ENCODE measurements around the gene SNCB.

SNCB gene

GRCh38 chr5:176629853-176630680 is at the start of gene SNCB, which contains the start of gene EIF4E1B:
SNCB (minus strand) TSS chr5:176630534; CDS start chr5:176629654, 880 bp downstream.
EIF4E1B (plus strand) TSS chr5:176630675; CDS start chr5:176642788, 12,113 bp downstream.
- in situ Hi-C loops (cut with HindIII; ENCODE audit: low pct_ligation_motif_present, low sequenced_read_pairs), result no loop called here
- TF ChIP-seq, protein P1, sequence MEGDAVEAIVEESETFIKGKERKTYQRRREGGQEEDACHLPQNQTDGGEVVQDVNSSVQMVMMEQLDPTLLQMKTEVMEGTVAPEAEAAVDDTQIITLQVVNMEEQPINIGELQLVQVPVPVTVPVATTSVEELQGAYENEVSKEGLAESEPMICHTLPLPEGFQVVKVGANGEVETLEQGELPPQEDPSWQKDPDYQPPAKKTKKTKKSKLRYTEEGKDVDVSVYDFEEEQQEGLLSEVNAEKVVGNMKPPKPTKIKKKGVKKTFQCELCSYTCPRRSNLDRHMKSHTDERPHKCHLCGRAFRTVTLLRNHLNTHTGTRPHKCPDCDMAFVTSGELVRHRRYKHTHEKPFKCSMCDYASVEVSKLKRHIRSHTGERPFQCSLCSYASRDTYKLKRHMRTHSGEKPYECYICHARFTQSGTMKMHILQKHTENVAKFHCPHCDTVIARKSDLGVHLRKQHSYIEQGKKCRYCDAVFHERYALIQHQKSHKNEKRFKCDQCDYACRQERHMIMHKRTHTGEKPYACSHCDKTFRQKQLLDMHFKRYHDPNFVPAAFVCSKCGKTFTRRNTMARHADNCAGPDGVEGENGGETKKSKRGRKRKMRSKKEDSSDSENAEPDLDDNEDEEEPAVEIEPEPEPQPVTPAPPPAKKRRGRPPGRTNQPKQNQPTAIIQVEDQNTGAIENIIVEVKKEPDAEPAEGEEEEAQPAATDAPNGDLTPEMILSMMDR (IDR thresholded peaks at IDR 0.05; ENCODE audit: low read depth, low read length, missing control alignments), result no peak
- H3K27ac ChIP-seq, result no peak within 1 kb of the TSS
- H3K36me3 ChIP-seq (replicated peaks), result no peaks in the 10 kb centered on the region
- peak within 1 kb of the TSS; percentile 41 for H3K4me3 ChIP-seq (ENCODE audit: low read depth, low read length)
- peaks cover 39% of the 10 kb centered on the region for H3K27me3 ChIP-seq (replicated peaks)
- DNase-seq, result peak; percentile 38

DNA sequence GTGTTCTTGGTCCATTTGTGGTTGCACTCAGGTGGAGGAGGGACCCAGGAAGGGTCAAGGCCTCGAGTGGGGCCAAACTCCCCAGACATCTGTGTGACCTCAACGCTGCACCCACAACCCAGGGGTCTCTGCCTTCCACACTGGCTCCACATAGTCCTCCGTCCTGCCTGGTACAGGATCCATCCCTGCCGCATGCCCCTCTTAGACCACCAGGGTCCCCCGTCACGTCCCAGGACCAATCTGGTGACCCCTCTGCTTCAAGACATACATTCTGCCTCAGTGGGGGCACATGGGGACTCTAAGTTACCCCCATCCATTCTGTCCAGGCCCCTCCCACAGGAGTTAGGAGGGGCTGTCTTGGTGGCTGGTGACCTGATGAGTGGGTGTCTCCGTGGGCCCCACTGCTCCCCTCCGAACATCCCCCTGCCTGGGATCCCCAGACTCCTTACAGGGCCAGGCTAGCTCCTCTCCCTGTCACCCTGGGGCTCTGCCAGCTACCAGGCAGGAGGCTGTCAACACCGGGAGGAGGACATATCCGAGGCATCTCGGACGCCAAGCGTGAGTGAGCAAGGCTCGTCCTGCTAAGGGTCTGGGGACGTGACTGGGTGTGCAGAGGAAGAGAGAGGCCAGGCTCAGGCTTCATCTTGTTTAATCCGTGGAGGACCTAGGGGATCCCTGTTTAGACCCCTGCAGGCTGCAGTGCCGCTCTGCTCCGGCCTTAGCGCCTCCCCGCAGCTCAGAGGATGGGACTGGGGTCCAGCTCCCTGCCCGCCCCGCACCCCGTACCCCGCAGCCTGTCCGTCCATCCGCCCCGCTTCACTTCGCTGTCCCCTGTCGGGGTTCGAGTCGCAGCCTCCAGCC is 49.3 kb upstream of the SNCB start:
- in situ Hi-C loops (cut with HindIII; ENCODE audit: low pct_ligation_motif_present, low sequenced_read_pairs), result no loop called here
- Histone ChIP-seq H3K4me3 (ENCODE audit: low read depth, low read length) (no peak overlapping the region), H3K36me3 (replicated peaks) (no peaks in the 10 kb centered on the region), H3K27ac (no peak overlapping the region), H3K27me3 (replicated peaks) (peaks cover 37% of the 10 kb centered on the region)
- TF ChIP-seq, protein P1 (IDR thresholded peaks at IDR 0.05; ENCODE audit: low read depth, low read length, missing control alignments), result no peak
- no peak for DNase-seq

GRCh38 chr5:176678584-176678983 is 48.2 kb upstream of the SNCB start:
- peaks cover 38% of the 10 kb centered on the region for H3K27me3 ChIP-seq (replicated peaks)
- TF ChIP-seq, protein P1 (IDR thresholded peaks at IDR 0.05; ENCODE audit: low read depth, low read length, missing control alignments), result no peak
- DNase-seq, result no peak
- in situ Hi-C loops (cut with HindIII; ENCODE audit: low pct_ligation_motif_present, low sequenced_read_pairs), result no loop called here
- no peak overlapping the region for H3K27ac ChIP-seq
- no peaks in the 10 kb centered on the region for H3K36me3 ChIP-seq (replicated peaks)
- no peak overlapping the region for H3K4me3 ChIP-seq (ENCODE audit: low read depth, low read length)

DNA sequence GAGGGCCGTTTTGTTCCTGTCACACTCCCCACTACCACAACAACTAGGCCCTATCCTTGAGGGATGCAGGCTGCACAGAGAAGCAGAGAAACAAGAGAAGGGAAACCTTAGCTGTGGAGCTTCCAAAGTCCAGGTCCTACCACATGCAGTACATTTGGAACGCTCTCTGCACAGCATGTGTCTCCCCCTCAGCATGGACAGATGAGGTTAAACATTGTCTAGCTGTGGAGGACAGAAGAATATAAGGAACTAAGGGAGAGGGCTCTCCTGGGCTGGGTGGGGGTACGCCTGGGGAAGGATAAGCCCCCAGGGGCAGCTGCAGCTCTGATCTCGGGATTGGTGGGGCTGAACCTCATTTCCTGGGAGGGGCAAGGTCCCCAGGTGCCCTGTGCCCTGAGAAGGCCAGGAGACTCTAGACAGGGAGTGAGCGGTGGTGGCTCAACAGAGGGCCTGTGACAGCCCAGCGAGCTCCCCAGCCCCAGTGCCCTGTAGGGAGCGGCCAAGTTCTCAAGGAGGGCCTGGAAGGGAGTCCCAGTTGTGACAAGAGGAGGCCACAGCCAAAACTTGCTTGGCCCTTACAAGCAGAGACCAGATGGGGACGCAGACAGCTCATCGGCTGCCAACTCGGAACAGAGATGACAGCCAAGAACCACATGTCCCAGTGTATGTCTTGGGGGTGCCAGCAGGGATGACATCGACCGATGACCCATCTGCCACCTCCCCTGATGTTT is 47.0 kb upstream of the SNCB start:
- no peak for DNase-seq
- TF ChIP-seq, protein P1 (IDR thresholded peaks at IDR 0.05; ENCODE audit: low read depth, low read length, missing control alignments), result no peak
- Histone ChIP-seq H3K36me3 (replicated peaks) (no peaks in the 10 kb centered on the region), H3K4me3 (ENCODE audit: low read depth, low read length) (no peak overlapping the region), H3K27me3 (replicated peaks) (peaks cover 32% of the 10 kb centered on the region), H3K27ac (no peak overlapping the region)
- in situ Hi-C loops (cut with HindIII; ENCODE audit: low pct_ligation_motif_present, low sequenced_read_pairs), result no loop called here

DNA sequence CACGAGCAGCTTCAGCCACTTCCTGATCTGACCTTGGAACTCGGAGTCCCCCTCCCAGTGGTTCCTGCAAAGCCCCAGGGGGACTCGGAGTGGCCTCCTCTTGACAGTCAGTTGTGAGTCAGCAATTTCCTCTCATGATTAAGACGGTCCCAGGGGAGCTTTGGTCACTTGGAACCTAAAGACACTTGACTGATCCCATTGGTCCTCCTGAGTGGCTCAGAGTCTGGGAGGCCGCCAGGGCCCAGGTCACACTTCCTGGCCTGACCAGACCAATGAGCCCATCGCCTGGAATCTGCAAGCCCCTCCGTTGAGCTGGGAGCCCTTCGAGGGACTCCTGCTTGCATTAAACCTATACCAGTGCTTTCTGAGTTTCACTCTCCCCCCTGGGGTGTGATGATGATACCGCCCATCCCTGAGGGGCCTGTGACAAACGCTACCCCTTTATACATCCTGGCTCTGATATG is 46.1 kb upstream of the SNCB start:
- Histone ChIP-seq H3K4me3 (ENCODE audit: low read depth, low read length) (no peak overlapping the region), H3K36me3 (replicated peaks) (no peaks in the 10 kb centered on the region), H3K27ac (no peak overlapping the region), H3K27me3 (replicated peaks) (peaks cover 26% of the 10 kb centered on the region)
- in situ Hi-C loops (cut with HindIII; ENCODE audit: low pct_ligation_motif_present, low sequenced_read_pairs), result no loop called here
- TF ChIP-seq, protein P1 (IDR thresholded peaks at IDR 0.05; ENCODE audit: low read depth, low read length, missing control alignments), result no peak
- DNase-seq, result peak; percentile 71
